Neural crest cell (in vitro differentiated cells): ENCODE results near the gene FEZF1. TPM values are rescaled to one million over a fixed set of nuclear protein-coding genes. Genes with fewer than 3 reads are reported as not detected.

Experiments
- DNase-seq: peaks from one replicate; pipeline ENCODE4 v3.0.0; 2021; ENCODE audit warnings: low read depth, mixed read lengths, low spot score
- H3K27ac Mint-ChIP-seq: one replicate; pipeline ENCODE4 v1.8.0; 2021; ENCODE audit warnings: mild to moderate bottlenecking, mixed read lengths; ENCODE audit not compliant: unreplicated experiment
- H3K27me3 Mint-ChIP-seq: 2 replicates; pipeline ENCODE4 v1.8.0; 2021; ENCODE audit warnings: low read depth, mild to moderate bottlenecking, mixed read lengths
- H3K36me3 Mint-ChIP-seq: 2 replicates; pipeline ENCODE4 v1.8.0; 2021; ENCODE audit warnings: low read depth, mild to moderate bottlenecking, mixed read lengths
- H3K4me1 Mint-ChIP-seq: 2 replicates; pipeline ENCODE4 v1.8.0; 2021; ENCODE audit warnings: mixed read lengths
- H3K4me3 Mint-ChIP-seq: one replicate; pipeline ENCODE4 v1.8.0; 2021; ENCODE audit warnings: mild to moderate bottlenecking, mixed read lengths
- H3K9me3 Mint-ChIP-seq: 2 replicates; pipeline ENCODE4 v1.8.0; 2021; ENCODE audit warnings: mixed read lengths
- total RNA-seq: library from RNA; stranded (reverse); gene quantifications from 2 replicates; pipeline ENCODE4 v1.2.1, GENCODE V29; 2021
- TF ChIP-seq, protein P1 (sequence below): fragments of 200-600 bp; sonication (generic); conservative IDR thresholded peaks from 2 replicates; pipeline ENCODE4 v1.5.0; 2021; ENCODE audit warnings: antibody characterized with exemption, mild to moderate bottlenecking

FEZF1 gene
- total RNA-seq, 1 donor from 2014 or later, result not detected

DNA sequence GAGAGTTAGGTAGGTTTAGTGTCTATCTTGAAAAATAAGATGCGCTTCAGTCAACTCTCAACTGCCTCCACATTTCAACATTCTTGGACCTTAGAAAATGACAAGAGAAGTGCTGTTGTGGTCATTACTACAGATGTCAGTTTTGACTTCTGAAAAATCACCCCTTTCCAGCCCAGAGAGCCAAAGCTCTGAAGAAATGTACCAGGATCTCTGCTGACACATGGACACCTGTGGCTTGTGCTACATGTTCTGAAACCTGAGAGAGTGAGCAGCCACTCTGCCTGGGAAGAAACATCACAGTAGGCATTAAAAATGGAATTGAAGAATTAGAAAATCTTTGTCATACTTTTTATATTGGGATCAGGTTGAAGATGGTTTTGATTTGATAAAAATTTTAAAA is 35.9 kb upstream of the FEZF1 start:
- no peak for DNase-seq
- no peaks in the 10 kb centered on the region for H3K36me3 Mint-ChIP-seq
- no peaks in the 10 kb centered on the region for H3K4me1 Mint-ChIP-seq

DNA sequence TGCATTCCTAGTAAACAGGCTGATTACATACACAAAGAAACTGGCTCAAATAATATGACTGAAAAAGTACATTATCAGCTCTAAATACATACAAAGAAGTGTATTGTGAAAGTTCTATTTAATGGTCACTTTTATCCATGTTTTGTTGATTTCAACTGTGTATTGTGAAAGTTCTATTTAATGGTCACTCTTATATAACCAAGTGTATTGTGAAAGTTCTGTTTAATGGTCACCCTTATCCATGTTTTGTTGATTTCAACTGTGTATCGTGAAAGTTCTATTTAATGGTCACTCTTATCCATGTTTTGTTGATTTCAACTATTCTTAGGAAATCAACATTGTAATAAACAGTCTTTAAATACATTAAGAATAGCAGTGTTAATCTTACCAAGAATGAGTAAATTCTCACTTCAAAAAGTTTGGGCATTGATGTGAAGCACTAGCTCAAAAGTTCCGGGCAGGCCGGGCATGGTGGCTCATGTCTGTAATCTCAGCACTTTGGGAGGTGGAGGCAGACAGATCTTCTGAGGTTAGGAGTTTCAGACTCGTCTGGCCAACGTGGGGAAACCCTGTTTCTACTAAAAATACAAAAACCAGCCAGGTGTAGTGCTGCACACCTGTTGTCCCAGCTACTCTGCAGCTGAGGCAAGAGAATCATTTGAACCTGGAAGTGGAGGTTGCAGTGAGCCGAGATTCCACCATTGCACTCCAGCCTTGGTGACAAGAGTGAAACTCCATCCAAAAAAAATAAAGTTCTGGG is 34.8 kb upstream of the FEZF1 start:
- peaks cover 2% of the 10 kb centered on the region for H3K27me3 Mint-ChIP-seq
- TF ChIP-seq, protein P1, sequence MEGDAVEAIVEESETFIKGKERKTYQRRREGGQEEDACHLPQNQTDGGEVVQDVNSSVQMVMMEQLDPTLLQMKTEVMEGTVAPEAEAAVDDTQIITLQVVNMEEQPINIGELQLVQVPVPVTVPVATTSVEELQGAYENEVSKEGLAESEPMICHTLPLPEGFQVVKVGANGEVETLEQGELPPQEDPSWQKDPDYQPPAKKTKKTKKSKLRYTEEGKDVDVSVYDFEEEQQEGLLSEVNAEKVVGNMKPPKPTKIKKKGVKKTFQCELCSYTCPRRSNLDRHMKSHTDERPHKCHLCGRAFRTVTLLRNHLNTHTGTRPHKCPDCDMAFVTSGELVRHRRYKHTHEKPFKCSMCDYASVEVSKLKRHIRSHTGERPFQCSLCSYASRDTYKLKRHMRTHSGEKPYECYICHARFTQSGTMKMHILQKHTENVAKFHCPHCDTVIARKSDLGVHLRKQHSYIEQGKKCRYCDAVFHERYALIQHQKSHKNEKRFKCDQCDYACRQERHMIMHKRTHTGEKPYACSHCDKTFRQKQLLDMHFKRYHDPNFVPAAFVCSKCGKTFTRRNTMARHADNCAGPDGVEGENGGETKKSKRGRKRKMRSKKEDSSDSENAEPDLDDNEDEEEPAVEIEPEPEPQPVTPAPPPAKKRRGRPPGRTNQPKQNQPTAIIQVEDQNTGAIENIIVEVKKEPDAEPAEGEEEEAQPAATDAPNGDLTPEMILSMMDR, result no peak
- no peak for DNase-seq
- no peak overlapping the region for H3K4me3 Mint-ChIP-seq
- H3K36me3 Mint-ChIP-seq, result no peaks in the 10 kb centered on the region
- H3K27ac Mint-ChIP-seq, result no peak overlapping the region
- H3K4me1 Mint-ChIP-seq, result no peaks in the 10 kb centered on the region
- no peaks in the 10 kb centered on the region for H3K9me3 Mint-ChIP-seq

More for the DNA sequence above, 35.9 kb upstream of the FEZF1 start:
- Mint-ChIP-seq H3K27me3 (peaks cover 2% of the 10 kb centered on the region), H3K9me3 (no peaks in the 10 kb centered on the region), H3K27ac (no peak overlapping the region), H3K4me3 (no peak overlapping the region)
- TF ChIP-seq, protein P1, result no peak

DNA sequence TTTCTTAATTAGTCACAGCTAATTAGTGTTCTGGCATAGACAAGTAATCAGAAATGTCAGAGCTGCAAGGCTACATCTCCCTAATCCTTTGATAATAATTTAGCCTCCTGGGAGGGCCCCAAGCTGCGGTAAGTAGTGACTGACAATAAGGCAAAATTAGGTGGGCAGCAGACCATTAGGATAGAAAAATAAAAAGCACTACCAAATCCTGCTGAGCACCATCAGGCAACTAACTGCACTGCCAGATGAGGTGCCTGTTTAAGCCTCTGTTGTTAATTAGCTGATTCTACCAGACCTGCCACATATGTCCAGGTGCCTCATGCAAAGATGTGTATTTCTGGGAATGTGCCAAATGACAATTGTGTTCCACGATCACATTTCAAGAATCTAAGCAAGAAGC is 32.5 kb upstream of the FEZF1 start:
- Mint-ChIP-seq H3K4me3 (no peak overlapping the region), H3K36me3 (no peaks in the 10 kb centered on the region), H3K27me3 (peaks cover 4% of the 10 kb centered on the region), H3K4me1 (no peaks in the 10 kb centered on the region), H3K9me3 (no peaks in the 10 kb centered on the region), H3K27ac (no peak overlapping the region)
- TF ChIP-seq, protein P1, result no peak
- no peak for DNase-seq

DNA sequence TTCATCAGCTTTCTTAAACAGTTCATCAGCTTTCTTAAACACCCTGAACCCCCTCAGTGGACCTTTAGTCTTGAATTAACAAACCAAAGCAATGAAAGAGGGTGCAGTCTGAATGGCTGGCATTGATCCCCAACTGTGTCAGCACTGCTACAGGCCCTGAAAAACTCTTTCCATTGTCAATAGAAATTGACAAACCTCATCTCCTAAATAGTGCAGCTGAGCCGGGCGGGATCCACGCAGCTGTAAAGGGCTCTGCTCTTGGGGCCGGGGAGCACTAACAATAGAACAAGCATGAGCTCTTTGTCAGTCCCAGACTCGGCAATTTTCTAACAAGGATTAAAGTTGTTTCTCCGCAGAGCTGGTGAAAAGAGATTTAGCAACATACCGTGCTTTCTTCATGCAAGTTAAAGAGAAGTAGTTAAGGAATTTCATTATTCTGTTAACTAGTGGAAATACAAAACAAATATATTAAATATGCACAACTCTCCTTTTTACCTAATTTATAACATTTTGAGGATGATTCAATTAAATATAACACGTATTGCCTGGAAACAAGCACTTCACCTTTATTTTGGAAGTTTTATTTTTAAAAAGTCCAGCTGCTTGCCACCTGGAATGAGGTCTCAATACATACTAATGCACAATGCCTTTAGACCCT is 24.7 kb upstream of the FEZF1 start:
- DNase-seq, result no peak
- peaks cover 22% of the 10 kb centered on the region for H3K4me1 Mint-ChIP-seq

DNA sequence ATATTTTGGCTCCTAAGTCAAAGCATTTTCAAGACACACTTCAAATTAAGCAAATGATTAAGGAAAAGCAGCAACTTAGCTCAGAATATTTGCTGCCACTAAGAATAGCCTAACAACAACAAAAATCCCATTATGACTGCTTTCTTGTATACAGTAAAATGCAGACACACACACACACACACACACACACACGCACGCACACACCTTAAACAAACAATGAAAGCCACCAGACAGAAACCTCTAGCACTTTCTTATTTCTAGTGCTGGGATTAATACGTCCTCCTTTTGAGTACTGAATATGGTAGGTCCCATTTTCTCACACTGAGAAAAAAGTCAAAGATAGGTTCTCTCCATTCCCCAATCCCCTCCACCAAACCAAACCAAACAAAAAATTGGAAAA is 23.4 kb upstream of the FEZF1 start:
- TF ChIP-seq, protein P1, result no peak
- no peaks in the 10 kb centered on the region for H3K9me3 Mint-ChIP-seq
- H3K4me1 Mint-ChIP-seq, result peaks cover 22% of the 10 kb centered on the region
- DNase-seq, result no peak
- peaks cover 30% of the 10 kb centered on the region for H3K27me3 Mint-ChIP-seq
- H3K36me3 Mint-ChIP-seq, result no peaks in the 10 kb centered on the region
- H3K27ac Mint-ChIP-seq, result no peak overlapping the region
- no peak overlapping the region for H3K4me3 Mint-ChIP-seq

More for the DNA sequence above, 24.7 kb upstream of the FEZF1 start:
- Mint-ChIP-seq H3K36me3 (no peaks in the 10 kb centered on the region), H3K27me3 (peaks cover 30% of the 10 kb centered on the region), H3K4me3 (peak overlapping the region; percentile 23), H3K27ac (peak overlapping the region; percentile 8), H3K9me3 (no peaks in the 10 kb centered on the region)
- TF ChIP-seq, protein P1, result no peak
